ENCODE data around the gene BTBD9. TPM values are rescaled to one million over a fixed set of nuclear protein-coding genes. Genes with fewer than 3 reads are reported as not detected.

The BTBD9 gene
- total and polyA plus RNA-seq, 2 experiments from 2014 or later: 10.0 to 13.7 TPM

- WGBS, 2 experiments (ENCODE audit: low coverage in 1 of 2, low lambda C conversion rate in 2 of 2, missing lambda C conversion rate in 2 of 2): 79 to 86% methylated on average over 7 of the region's 7 CpGs
- no peaks in the 10 kb centered on the region for H3K27me3 ChIP-seq (replicated peaks; ENCODE audit: insufficient read depth)
- no peak for DNase-seq
- H3K4me1 ChIP-seq (ENCODE audit: insufficient read depth): peaks cover 40% of the 10 kb centered on the region
- H3K9me3 ChIP-seq (ENCODE audit: low read depth): no peaks in the 10 kb centered on the region
- peaks cover 26% of the 10 kb centered on the region for H3F3A ChIP-seq (ENCODE audit: insufficient read depth)
- H3K27ac ChIP-seq: no peak overlapping the region
- TF ChIP-seq EZH2phosphoT487 (IDR thresholded peaks at IDR 0.05; ENCODE audit: insufficient read depth, low read depth) (no peak), EZH2 (IDR thresholded peaks at IDR 0.05; ENCODE audit: insufficient read depth, poor library complexity, severe bottlenecking) (no peak)
- no peak overlapping the region for H2AFZ ChIP-seq
- H3K9me2 ChIP-seq (ENCODE audit: insufficient read depth): no peaks in the 10 kb centered on the region
- H3K9ac ChIP-seq: no peak overlapping the region
- H4K20me1 ChIP-seq (ENCODE audit: insufficient read depth): no peaks in the 10 kb centered on the region
- H3K79me2 ChIP-seq (ENCODE audit: insufficient read depth): no peaks in the 10 kb centered on the region
- H3K4me2 ChIP-seq (ENCODE audit: unreplicated experiment): no peak overlapping the region
- in situ Hi-C loops (cut with MboI): no loop called here
- H3K4me3 ChIP-seq: no peak overlapping the region
- no peaks in the 10 kb centered on the region for H3K36me3 ChIP-seq (ENCODE audit: low read depth)
Measured at GRCh38 chr6:38266921-38267354, 372.8 kb downstream of the BTBD9 start.

DNA sequence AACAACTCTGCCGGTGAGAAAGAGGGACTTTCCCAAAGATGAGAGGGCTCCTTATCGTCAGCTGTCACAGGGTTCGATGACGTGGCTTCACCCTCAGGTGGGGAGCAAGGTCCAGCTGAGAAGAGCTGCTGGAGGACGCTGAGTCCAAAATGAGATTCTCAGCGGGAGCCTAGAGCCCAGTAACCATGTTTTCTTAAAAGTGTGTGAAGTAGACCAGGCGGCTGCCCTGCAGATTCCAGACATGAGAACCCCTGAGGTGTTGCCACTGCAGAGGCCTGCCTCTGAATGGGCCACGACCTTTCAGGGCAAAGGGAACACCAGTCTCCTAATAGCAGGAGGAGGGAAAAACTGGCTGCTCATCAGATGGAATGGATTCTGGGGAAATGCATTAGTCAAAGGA is 375.1 kb downstream of the BTBD9 start:
- no peak for TF ChIP-seq EZH2 (IDR thresholded peaks at IDR 0.05; ENCODE audit: insufficient read depth, poor library complexity, severe bottlenecking)
- TF ChIP-seq EZH2phosphoT487 (IDR thresholded peaks at IDR 0.05; ENCODE audit: insufficient read depth, low read depth): no peak
- peaks cover 42% of the 10 kb centered on the region for H3K4me1 ChIP-seq (ENCODE audit: insufficient read depth)
- DNase-seq: no peak
- H2AFZ ChIP-seq: no peak overlapping the region
- H4K20me1 ChIP-seq (ENCODE audit: insufficient read depth): no peaks in the 10 kb centered on the region
- no peaks in the 10 kb centered on the region for H3K9me3 ChIP-seq (ENCODE audit: low read depth)
- H3K4me2 ChIP-seq (ENCODE audit: unreplicated experiment): no peak overlapping the region
- H3K9ac ChIP-seq: no peak overlapping the region
- H3K79me2 ChIP-seq (ENCODE audit: insufficient read depth): no peaks in the 10 kb centered on the region
- no peak overlapping the region for H3K4me3 ChIP-seq
- WGBS, 2 experiments (ENCODE audit: low coverage in 1 of 2, low lambda C conversion rate in 2 of 2, missing lambda C conversion rate in 2 of 2): 62 to 66% methylated on average over 8 of the region's 8 CpGs
- peaks cover 38% of the 10 kb centered on the region for H3F3A ChIP-seq (ENCODE audit: insufficient read depth)
- in situ Hi-C loops (cut with MboI): no loop called here
- H3K27me3 ChIP-seq (replicated peaks; ENCODE audit: insufficient read depth): no peaks in the 10 kb centered on the region
- no peak overlapping the region for H3K27ac ChIP-seq
- H3K9me2 ChIP-seq (ENCODE audit: insufficient read depth): no peaks in the 10 kb centered on the region
- H3K36me3 ChIP-seq (ENCODE audit: low read depth): no peaks in the 10 kb centered on the region

- Histone ChIP-seq H3K9ac (peak overlapping the region; percentile 53), H3K4me3 (peak overlapping the region; percentile 56), H3K4me1 (ENCODE audit: insufficient read depth) (peaks cover 45% of the 10 kb centered on the region), H4K20me1 (ENCODE audit: insufficient read depth) (no peaks in the 10 kb centered on the region), H3K79me2 (ENCODE audit: insufficient read depth) (no peaks in the 10 kb centered on the region), H3K9me2 (ENCODE audit: insufficient read depth) (no peaks in the 10 kb centered on the region), H3K27me3 (replicated peaks; ENCODE audit: insufficient read depth) (no peaks in the 10 kb centered on the region), H3F3A (ENCODE audit: insufficient read depth) (peaks cover 46% of the 10 kb centered on the region), H2AFZ (peak overlapping the region; percentile 17; the same call in 1 of the 2 replicates), H3K36me3 (ENCODE audit: low read depth) (no peaks in the 10 kb centered on the region), H3K27ac (peak overlapping the region; percentile 84), H3K9me3 (ENCODE audit: low read depth) (no peaks in the 10 kb centered on the region), H3K4me2 (ENCODE audit: unreplicated experiment) (peak overlapping the region; percentile 80)
- DNase-seq: peak; percentile 88
- in situ Hi-C loops (cut with MboI): no loop called here
- WGBS, 2 experiments (ENCODE audit: low coverage in 1 of 2, low lambda C conversion rate in 2 of 2, missing lambda C conversion rate in 2 of 2): 2 to 6% methylated on average over 2 of the region's 2 CpGs
- TF ChIP-seq EZH2 (IDR thresholded peaks at IDR 0.05; ENCODE audit: insufficient read depth, poor library complexity, severe bottlenecking): no peak
- no peak for TF ChIP-seq EZH2phosphoT487 (IDR thresholded peaks at IDR 0.05; ENCODE audit: insufficient read depth, low read depth)
Measured at GRCh38 chr6:38262609-38263008, 377.1 kb downstream of the BTBD9 start.

DNA sequence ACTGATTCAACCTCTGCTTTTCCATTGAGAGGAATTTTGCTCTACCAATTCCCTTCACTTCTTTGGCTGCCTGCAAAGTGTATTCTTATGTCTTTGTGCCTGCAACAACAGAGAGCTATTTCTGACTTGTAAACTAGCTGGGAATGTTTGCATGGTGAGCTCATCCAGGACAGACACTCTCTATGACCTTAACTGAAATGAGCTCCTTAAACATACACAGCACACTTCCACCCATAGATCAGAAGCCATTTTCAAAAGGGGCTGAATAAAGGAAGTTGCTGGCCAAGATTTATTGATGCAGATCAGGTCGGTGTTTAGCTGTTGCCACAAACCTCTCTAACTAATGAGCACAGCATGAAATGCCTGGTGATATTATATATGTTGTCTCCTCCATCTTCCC is 377.7 kb downstream of the BTBD9 start:
- Histone ChIP-seq H3K9me2 (ENCODE audit: insufficient read depth) (no peaks in the 10 kb centered on the region), H3F3A (ENCODE audit: insufficient read depth) (peaks cover 46% of the 10 kb centered on the region), H3K36me3 (ENCODE audit: low read depth) (no peaks in the 10 kb centered on the region), H3K9me3 (ENCODE audit: low read depth) (no peaks in the 10 kb centered on the region), H3K4me3 (peak overlapping the region; percentile 56), H3K27me3 (replicated peaks; ENCODE audit: insufficient read depth) (no peaks in the 10 kb centered on the region), H3K4me1 (ENCODE audit: insufficient read depth) (peaks cover 45% of the 10 kb centered on the region), H3K4me2 (ENCODE audit: unreplicated experiment) (peak overlapping the region; percentile 80), H4K20me1 (ENCODE audit: insufficient read depth) (no peaks in the 10 kb centered on the region), H2AFZ (peak overlapping the region; percentile 17; the same call in 1 of the 2 replicates), H3K27ac (peak overlapping the region; percentile 84), H3K9ac (peak overlapping the region; percentile 53), H3K79me2 (ENCODE audit: insufficient read depth) (no peaks in the 10 kb centered on the region)
- 0 to 7% methylated on average over 1 of the region's 1 CpG for WGBS, 2 experiments (ENCODE audit: low coverage in 1 of 2, low lambda C conversion rate in 2 of 2, missing lambda C conversion rate in 2 of 2)
- TF ChIP-seq EZH2 (IDR thresholded peaks at IDR 0.05; ENCODE audit: insufficient read depth, poor library complexity, severe bottlenecking) (no peak), EZH2phosphoT487 (IDR thresholded peaks at IDR 0.05; ENCODE audit: insufficient read depth, low read depth) (no peak)
- in situ Hi-C loops (cut with MboI): no loop called here
- DNase-seq: peak; percentile 88

- in situ Hi-C loops (cut with MboI): no loop called here
- Histone ChIP-seq H2AFZ (no peak overlapping the region), H3K27me3 (replicated peaks; ENCODE audit: insufficient read depth) (no peaks in the 10 kb centered on the region), H3K9me3 (ENCODE audit: low read depth) (no peaks in the 10 kb centered on the region), H3K9me2 (ENCODE audit: insufficient read depth) (no peaks in the 10 kb centered on the region), H4K20me1 (ENCODE audit: insufficient read depth) (no peaks in the 10 kb centered on the region), H3K79me2 (ENCODE audit: insufficient read depth) (no peaks in the 10 kb centered on the region), H3K27ac (peak overlapping the region; percentile 84), H3K9ac (no peak overlapping the region), H3F3A (ENCODE audit: insufficient read depth) (peaks cover 46% of the 10 kb centered on the region), H3K4me2 (ENCODE audit: unreplicated experiment) (peak overlapping the region; percentile 80), H3K36me3 (ENCODE audit: low read depth) (no peaks in the 10 kb centered on the region), H3K4me3 (peak overlapping the region; percentile 56), H3K4me1 (ENCODE audit: insufficient read depth) (peaks cover 45% of the 10 kb centered on the region)
- no peak for TF ChIP-seq EZH2phosphoT487 (IDR thresholded peaks at IDR 0.05; ENCODE audit: insufficient read depth, low read depth)
- TF ChIP-seq EZH2 (IDR thresholded peaks at IDR 0.05; ENCODE audit: insufficient read depth, poor library complexity, severe bottlenecking): no peak
- peak; percentile 61 for DNase-seq
- WGBS, 2 experiments (ENCODE audit: low coverage in 1 of 2, low lambda C conversion rate in 2 of 2, missing lambda C conversion rate in 2 of 2): 22 to 30% methylated on average over 3 of the region's 3 CpGs
Measured at GRCh38 chr6:38261626-38262025, 378.1 kb downstream of the BTBD9 start.

All from GM23248 (cell line).